Measurements from ENCODE around the gene BUD13.

Gene BUD13

DNA sequence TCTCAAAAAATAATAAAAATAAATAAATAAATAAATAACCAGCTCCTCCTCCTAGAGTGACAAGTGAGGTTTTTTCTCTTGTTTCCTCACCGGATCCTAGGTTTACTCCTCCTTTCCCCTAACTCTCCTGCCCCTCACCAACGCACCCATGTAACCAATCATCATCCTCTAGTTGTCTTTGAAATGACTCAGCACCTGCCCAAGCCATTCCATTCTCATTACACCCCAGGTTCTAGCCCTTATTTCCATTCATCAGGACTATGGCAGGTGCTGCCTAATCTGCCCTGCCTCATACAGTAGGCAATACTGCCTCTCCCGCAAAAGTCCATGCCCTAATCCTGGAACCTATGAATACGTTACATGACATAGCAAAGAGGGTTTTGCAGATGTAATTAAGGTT, 60.4 kb downstream of the BUD13 start:
- DNase-seq: no peak

GRCh38 chr11:116710762-116711161, 62.0 kb downstream of the BUD13 start:
- no peak for DNase-seq

DNA sequence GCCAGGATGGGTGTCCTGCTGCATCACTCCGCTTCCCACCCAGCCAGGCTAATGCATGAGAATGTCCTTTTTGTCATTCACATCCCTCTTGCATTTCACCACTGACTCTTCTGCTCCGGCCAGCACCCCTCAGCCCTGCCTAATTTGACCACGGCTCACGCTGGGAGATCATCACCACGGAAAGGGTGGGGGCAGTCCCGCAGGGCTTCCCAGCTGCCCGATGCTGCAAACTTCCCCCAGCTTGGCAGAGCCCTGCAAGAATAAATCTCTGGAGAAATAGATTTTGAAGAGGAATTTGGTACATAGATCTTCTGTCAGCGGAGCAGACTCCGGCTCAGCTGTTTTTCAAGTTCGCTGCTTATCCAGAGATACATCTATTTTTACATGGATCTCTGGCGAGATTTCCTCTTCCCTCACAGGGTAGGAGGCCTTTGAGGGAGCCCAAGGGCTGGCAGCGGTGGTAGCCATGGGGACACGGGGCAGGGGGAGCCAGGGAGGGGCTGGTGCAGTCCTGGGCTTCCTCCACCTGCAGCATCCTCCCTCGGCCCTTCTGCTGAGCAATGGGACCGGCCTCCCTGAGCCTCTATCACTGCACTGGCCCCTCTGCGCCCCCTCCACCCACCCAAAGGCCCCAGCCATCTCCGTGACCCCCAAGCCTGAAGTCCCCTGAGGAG, 62.6 kb downstream of the BUD13 start:
- DNase-seq: no peak

DNA sequence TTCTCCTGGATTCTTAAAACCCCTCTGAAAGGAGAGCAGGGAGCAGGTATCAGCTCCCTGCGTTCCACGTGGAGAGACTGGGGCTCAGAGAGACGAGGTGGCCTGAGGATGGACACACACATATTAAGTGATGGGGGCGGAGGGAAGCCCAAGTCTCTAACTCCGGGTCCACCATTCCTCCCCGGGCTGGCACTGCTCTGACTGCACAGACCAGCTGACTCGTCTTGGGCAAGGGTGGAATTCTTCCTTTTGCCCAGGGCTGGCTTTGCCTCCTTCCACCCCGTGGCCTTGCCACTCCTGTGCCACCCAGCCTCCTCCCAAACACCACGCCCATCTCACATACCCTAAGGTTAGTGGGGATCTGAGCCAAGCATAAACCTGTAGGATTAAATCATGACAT, 65.0 kb downstream of the BUD13 start:
- no peak for DNase-seq

DNA sequence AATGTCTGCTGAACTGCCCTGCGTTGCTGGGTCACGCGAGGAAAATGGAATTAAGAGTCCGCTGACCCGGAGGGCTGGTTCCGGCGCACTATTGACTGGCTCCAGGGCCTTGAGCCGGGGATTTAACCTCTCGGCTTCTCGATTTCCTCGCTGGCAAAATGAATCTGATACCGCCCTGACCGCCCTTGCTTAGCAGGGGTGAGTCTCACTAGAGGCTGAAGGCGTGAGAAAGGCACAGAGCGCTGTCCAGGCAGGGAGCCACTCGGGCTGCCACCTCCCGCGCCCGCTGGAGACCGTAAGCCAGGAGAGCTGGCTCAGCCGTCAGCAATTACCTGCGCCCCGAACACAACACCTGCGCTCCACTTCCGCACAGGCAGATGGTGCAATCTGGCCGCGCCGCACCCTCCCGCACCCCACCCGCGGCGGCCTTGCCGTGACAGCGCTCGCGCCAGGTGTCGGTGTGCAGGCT, 65.6 kb downstream of the BUD13 start:
- no peak for DNase-seq

DNA sequence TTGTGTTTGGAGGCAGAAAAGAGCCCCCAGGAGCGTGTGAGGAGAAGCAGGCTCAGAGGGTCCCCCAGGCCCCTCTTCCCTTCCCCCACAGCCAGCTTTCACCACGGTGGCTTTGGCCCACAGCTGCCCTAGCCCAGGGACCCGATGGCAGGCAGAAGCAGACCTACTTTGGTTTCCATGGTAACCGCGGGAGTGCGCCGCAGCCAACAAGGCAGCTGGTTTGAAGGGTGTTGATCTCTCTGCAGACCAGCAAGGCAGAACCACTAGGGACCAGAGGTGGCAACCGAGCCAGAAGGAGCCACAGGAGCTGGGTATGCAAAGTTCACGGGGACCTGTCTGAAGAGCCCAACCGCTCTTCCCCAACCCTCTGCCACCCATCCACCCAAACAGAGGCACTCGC, 69.4 kb downstream of the BUD13 start:
- no peak for DNase-seq

- DNase-seq: no peak
Measured at GRCh38 chr11:116702772-116703385, 69.9 kb downstream of the BUD13 start.

DNA sequence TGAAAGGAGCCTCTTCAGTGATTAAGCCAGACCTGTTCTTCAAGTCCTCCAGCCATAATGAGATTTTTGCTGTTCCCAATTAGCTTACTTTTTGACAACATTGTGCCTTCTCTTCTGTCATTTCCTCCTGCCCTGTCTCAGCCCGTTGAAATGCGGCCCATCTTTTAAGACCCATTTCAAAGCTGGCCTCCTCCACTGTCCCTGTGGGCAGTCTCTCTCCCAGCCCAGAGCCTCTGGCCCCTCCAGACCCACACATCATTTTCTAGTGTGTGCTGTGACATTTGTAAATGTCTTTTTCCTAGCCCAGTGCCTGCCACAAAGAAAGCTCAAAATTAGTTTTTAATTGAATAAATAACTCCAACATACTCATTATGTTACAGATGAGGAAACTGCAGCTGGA, 70.9 kb downstream of the BUD13 start:
- DNase-seq: no peak

GRCh38 chr11:116701297-116701801, 71.4 kb downstream of the BUD13 start:
- no peak for DNase-seq

DNA sequence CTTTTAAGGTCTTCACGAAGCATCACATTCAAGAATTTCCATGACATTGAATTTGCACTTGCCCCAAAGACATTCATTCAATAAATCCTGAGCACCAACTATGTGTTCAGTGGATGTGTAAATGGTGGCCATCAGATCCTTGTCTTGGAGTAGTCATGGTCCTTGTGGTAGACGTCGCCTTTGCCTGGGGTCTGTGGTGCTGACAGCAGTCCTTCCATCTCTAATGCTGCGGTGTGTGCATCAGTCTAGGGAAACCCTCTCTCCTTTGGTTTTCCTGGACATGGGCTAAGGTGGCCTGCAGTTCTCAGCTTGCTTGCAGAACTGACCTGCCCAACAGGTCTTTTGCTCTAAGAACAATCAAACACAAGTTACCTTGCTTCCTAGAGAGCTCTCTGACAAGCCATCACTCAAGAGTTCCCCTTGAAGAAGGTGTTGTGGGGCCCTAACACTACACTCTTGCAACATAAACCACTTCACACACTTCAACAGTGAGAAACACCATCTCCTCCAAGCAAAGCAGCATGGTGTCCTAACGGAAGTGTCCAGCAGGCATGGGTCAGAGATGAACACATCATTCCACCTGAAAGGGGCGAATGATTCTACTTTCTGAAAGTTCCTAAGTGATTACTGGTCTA, 72.1 kb downstream of the BUD13 start:
- DNase-seq: no peak

All from CD4-positive, alpha-beta T cell treated with Interleukin-15 for 1 hour (primary cell).